ENCODE results near the gene SPDYE18.
"Not testable (repeated sequence)": the region's sequence is repeated elsewhere in the genome, so short reads cannot be mapped to it uniquely, and the experiment has no call there.

- TF ChIP-seq CTCF (IDR thresholded peaks at IDR 0.05; ENCODE audit: insufficient read depth, low read length, poor library complexity, severe bottlenecking); EZH2phosphoT487 (conservative IDR thresholded peaks at IDR 0.05; ENCODE audit: low read length): not testable (repeated sequence)
These were observed 14.7 kb upstream of the SPDYE18 start for GRCh38 chr7:77077060-77077459.
